Endothelial cell of umbilical vein (primary cell): Measurements from ENCODE around the gene LRP1B. TPM values are rescaled to one million over a fixed set of nuclear protein-coding genes. Genes with fewer than 3 reads are reported as not detected.

Source experiments
- BruUV-seq: library from RNA; stranded (reverse); fragments of 400-500 nt; replicated peaks from 2 replicates; lab custom pipeline; 2021; lab: Mats Ljungman, UMichigan
- CTCF ChIA-PET: fragments of 300-600, 350-600 bp; sonication (Branson Sonifier 250); formaldehyde crosslinking; loops from one replicate; lab custom pipeline; 2021; ENCODE audit warnings: antibody characterized with exemption, inconsistent platforms; lab: Charles Lee
- POLR2A ChIA-PET: fragments of 300-600, 350-600 bp; sonication (Branson Sonifier 250); formaldehyde crosslinking; loops from one replicate; lab custom pipeline; 2021; ENCODE audit warnings: antibody characterized with exemption, inconsistent platforms; lab: Charles Lee
- DNase-seq: peaks from one replicate; pipeline ENCODE4 v3.0.0-alpha.2; 2011; ENCODE audit warnings: low read depth, low spot score
- FAIRE-seq: peaks from 2 replicates; lab custom pipeline; 2011; peaks lifted over from hg19 to GRCh38; lab: Jason Lieb, UNC
- H2AFZ ChIP-seq: 2 replicates; pipeline ENCODE4 v1.6.0; 2012; ENCODE audit warnings: low read depth, low read length, control low read depth, inconsistent platforms
- H3K27ac ChIP-seq: 2 replicates; pipeline ENCODE4 v1.5.1; 2011; ENCODE audit warnings: low read depth, mild to moderate bottlenecking, control low read depth, low read length, moderate library complexity; ENCODE audit not compliant: insufficient read depth
- H3K27me3 ChIP-seq, 2 experiments: 2 replicates each; pipeline versions ENCODE4 v1.6.0 to v1.6.1; 2011; ENCODE audit warnings: low read length in 2 of 2, mixed read lengths in 1 of 2; ENCODE audit not compliant: control insufficient read depth in 2 of 2, insufficient read depth in 2 of 2
- H3K36me3 ChIP-seq, 2 experiments: 2 replicates in 1 of 2; 3 replicates in 1 of 2; pipeline ENCODE4 v1.5.1; 2011; ENCODE audit warnings: low read length in 2 of 2, mild to moderate bottlenecking in 1 of 2, moderate library complexity in 1 of 2; ENCODE audit not compliant: control insufficient read depth in 2 of 2, insufficient read depth in 2 of 2; ENCODE audit errors: extremely low read depth in 1 of 2
- H3K4me1 ChIP-seq: 3 replicates; pipeline ENCODE4 v1.5.1; 2011; ENCODE audit warnings: mild to moderate bottlenecking, low read length; ENCODE audit not compliant: control insufficient read depth, insufficient read depth; ENCODE audit errors: extremely low read depth
- H3K4me2 ChIP-seq: 2 replicates; pipeline ENCODE4 v1.6.1; 2011; ENCODE audit warnings: low read length, control low read depth, mixed read lengths; ENCODE audit not compliant: insufficient read depth
- H3K4me3 ChIP-seq, 3 experiments: fragments of 200-600 bp in 1 of 3; sonication (generic), shearing (Covaris generic) in 1 of 3; replicated peaks in 1 of 3; 2 replicates each; pipeline ENCODE4 v1.5.1; 2011 to 2016; ENCODE audit warnings: control low read depth in 3 of 3, low read length in 3 of 3, mild to moderate bottlenecking in 2 of 3, inconsistent platforms in 1 of 3, low read depth in 1 of 3, moderate library complexity in 1 of 3; ENCODE audit not compliant: insufficient read depth in 1 of 3
- H3K79me2 ChIP-seq: 2 replicates; pipeline ENCODE4 v1.6.0; 2012; ENCODE audit warnings: low read length, inconsistent platforms; ENCODE audit not compliant: control insufficient read depth, insufficient read depth
- H3K9ac ChIP-seq: replicated peaks from 2 replicates; pipeline ENCODE3; 2011; ENCODE audit warnings: low read length, control low read depth; ENCODE audit not compliant: insufficient read depth; ENCODE audit errors: extremely low read depth
- H3K9me1 ChIP-seq: replicated peaks from 3 replicates; pipeline ENCODE4 v1.6.0; 2011; ENCODE audit warnings: mild to moderate bottlenecking, low read length; ENCODE audit not compliant: control insufficient read depth, insufficient read depth; ENCODE audit errors: extremely low read depth
- H3K9me3 ChIP-seq: replicated peaks from 2 replicates; pipeline ENCODE4 v1.5.1; 2012; ENCODE audit warnings: low read length, inconsistent platforms; ENCODE audit not compliant: control insufficient read depth, insufficient read depth
- H4K20me1 ChIP-seq: replicated peaks from 2 replicates; pipeline ENCODE3; 2011; ENCODE audit warnings: mild to moderate bottlenecking, low read length; ENCODE audit not compliant: control insufficient read depth, insufficient read depth; ENCODE audit errors: extremely low read depth
- CTCF ChIP-seq, 2 donors: IDR thresholded peaks; 1 replicate in 1 of 2; 2 replicates in 1 of 2; pipeline ENCODE4 v1.5.1; 2011; ENCODE audit warnings: low read length in 2 of 2, mild to moderate bottlenecking in 2 of 2, moderate library complexity in 2 of 2, control low read depth in 1 of 2, inconsistent platforms in 1 of 2, low read depth in 1 of 2; ENCODE audit not compliant: insufficient read depth in 1 of 2; ENCODE audit errors: extremely low read depth in 1 of 2
- EZH2 ChIP-seq: IDR thresholded peaks from 2 replicates; pipeline ENCODE4 v1.6.1; 2012; ENCODE audit warnings: borderline replicate concordance, low read depth, mild to moderate bottlenecking, moderate library complexity, low read length, inconsistent platforms; ENCODE audit not compliant: severe bottlenecking
- FOS ChIP-seq: IDR thresholded peaks from 2 replicates; pipeline ENCODE4 v1.6.1; 2011; ENCODE audit warnings: mild to moderate bottlenecking, low read length, moderate library complexity, borderline replicate concordance; ENCODE audit not compliant: insufficient read depth
- GATA2 ChIP-seq: IDR thresholded peaks from 2 replicates; pipeline ENCODE4 v1.7.0; 2011; ENCODE audit warnings: low read depth, mild to moderate bottlenecking, moderate library complexity, mixed read lengths, low read length; ENCODE audit not compliant: insufficient read length, insufficient read depth
- JUN ChIP-seq: IDR thresholded peaks from 2 replicates; pipeline ENCODE4 v1.6.1; 2011; ENCODE audit warnings: borderline replicate concordance, low read depth; ENCODE audit not compliant: insufficient read length, insufficient read depth
- dilution Hi-C: fragments of 300-500 bp; cut with MboI; formaldehyde crosslinking; loops from one replicate; pipeline ENCODE4 v1.15.0; 2019; ENCODE audit warnings: low sequenced_read_pairs; ENCODE audit not compliant: extremely low pct_ligation_motif_present
- intact Hi-C: fragments of 100-400 bp; cut with micrococcal nuclease; formaldehyde crosslinking; loops from one replicate; pipeline ENCODE4 v1.10.0; 2022
- polyA plus RNA-seq, 4 experiments: library from polyadenylated mRNA; depleted of rRNA in 3 of 4; stranded (reverse) in 3 of 4; unstranded in 1 of 4; fragments of >200 nt; gene quantifications; 2 replicates each; pipeline versions ENCODE4 v1.2.1 to v1.2.3, GENCODE V29; 2011 to 2012; ENCODE audit warnings: missing spikeins in 1 of 4
- total RNA-seq: library from RNA; stranded (reverse); gene quantifications from 2 replicates; pipeline ENCODE4 v1.2.3, GENCODE V29; 2021

LRP1B gene
- total and polyA plus RNA-seq, 2 donors (not counting 3 experiments of a cell fraction or from before 2014, with no cell fraction given) = 0.03 to 0.07 TPM

- intact Hi-C loops = no loop called here
- no peaks in the 10 kb centered on the region for H3K79me2 ChIP-seq
- no peak for FAIRE-seq
Observed at GRCh38 chr2:141710589-141711239, 420.1 kb downstream of the LRP1B start.

More at GRCh38 chr2:141710589-141711239, 420.1 kb downstream of the LRP1B start:
- dilution Hi-C loops = no loop called here
- Histone ChIP-seq H3K36me3 (no peaks in the 10 kb centered on the region), H3K9me3 (no peaks in the 10 kb centered on the region), H3K9ac (no peak overlapping the region), H3K4me2 (no peak overlapping the region), H3K4me1 (no peaks in the 10 kb centered on the region), H4K20me1 (no peaks in the 10 kb centered on the region), H3K4me3 (no peak overlapping the region), H3K27ac (no peak overlapping the region), H2AFZ (no peak overlapping the region), H3K27me3 (no peaks in the 10 kb centered on the region), H3K9me1 (no peaks in the 10 kb centered on the region)
- no TSS peak for BruUV-seq
- CTCF ChIA-PET = no interaction called here
- TF ChIP-seq GATA2 (no peak), JUN (no peak), FOS (no peak), EZH2 (no peak), CTCF (IDR thresholded peaks at IDR 0.05; ENCODE audit: extremely low read depth in 1 of 2, insufficient read depth in 1 of 2, low read depth in 1 of 2, low read length in 2 of 2) (no peak)
- no peak for DNase-seq
- POLR2A ChIA-PET = no interaction called here
